Breast epithelium (tissue), 3 donors: Measurements from ENCODE around the gene DNAH17.

Experiments
- CTCF ChIP-seq, 3 donors: fragments of 450-650 bp; IDR thresholded peaks; one replicate each; pipeline ENCODE4 v1.5.1; 2016 to 2017; ENCODE audit warnings: antibody characterized with exemption in 3 of 3, mild to moderate bottlenecking in 3 of 3, moderate library complexity in 3 of 3
- POLR2A ChIP-seq: fragments of 450-650 bp; IDR thresholded peaks from one replicate; pipeline ENCODE4 v1.6.1; 2016; ENCODE audit warnings: antibody characterized with exemption, mild to moderate bottlenecking, moderate library complexity
- POLR2AphosphoS5 ChIP-seq, 3 donors: sonication (generic); formaldehyde crosslinking; IDR thresholded peaks; one replicate each; pipeline ENCODE4 v1.6.1; 2017; ENCODE audit warnings: antibody characterized with exemption in 3 of 3

DNA sequence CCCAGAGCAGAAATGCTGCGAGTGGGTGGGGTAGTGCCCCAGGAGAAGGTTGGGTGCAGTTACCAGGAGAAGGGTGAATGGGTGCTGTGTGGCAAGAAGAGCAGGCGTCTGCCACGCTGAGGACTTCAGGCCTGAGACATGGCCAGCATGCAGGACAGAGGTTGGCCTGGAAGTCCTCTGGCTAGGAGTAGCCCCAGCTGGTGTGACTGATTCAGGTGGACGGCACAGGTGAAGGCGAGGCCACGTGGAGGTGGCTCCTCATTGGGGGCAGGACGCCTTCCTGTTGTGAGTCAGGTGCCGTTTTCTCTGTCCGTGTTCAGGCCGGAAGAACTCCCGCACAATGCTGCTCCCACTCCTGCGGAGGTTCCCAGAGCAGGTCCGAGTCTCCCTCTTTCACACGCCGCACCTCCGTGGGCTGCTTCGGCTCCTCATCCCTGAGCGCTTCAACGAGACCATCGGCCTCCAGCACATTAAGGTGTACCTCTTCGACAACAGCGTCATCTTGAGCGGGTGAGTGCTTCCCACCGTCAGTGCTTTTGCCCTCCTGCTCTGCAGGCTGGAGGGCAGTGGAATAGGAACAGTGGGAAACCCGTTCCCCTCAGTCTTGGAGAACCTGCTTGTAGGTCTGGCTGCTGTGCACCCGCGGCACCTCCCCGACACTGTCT, 178.0 kb downstream of the DNAH17 start:
- TF ChIP-seq CTCF (IDR thresholded peaks at IDR 0.05) (no peak), POLR2A (no peak), POLR2AphosphoS5 (IDR thresholded peaks at IDR 0.05) (no peak)
